Measurements from ENCODE around the gene L3MBTL4.

Gene L3MBTL4

DNA sequence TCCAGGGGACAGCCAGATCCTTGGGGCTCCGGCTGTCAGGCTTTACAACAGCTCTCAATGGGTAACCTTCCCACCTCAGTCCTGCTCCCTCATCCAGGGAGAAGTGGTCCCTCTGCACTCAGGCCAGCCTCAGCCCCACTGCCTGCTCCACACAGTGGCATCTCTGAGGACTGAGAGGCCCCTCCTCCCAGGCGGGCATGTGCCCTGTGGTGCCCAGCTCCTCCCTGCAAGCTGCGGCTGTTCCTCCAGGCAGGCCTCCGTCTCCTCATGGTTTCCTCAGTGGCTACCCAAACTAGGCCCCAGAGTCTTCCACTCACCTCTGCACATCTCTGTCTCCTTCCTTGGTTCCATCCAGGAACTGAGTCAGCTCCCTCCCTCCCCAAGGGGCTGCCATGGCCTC is 437.7 kb downstream of the L3MBTL4 start:
- TF ChIP-seq TEAD4 (IDR thresholded peaks at IDR 0.05) (no peak), EP300 (IDR thresholded peaks at IDR 0.05; ENCODE audit: borderline replicate concordance) (no peak), ZBTB7A (IDR thresholded peaks at IDR 0.05; ENCODE audit: low read depth) (no peak)

DNA sequence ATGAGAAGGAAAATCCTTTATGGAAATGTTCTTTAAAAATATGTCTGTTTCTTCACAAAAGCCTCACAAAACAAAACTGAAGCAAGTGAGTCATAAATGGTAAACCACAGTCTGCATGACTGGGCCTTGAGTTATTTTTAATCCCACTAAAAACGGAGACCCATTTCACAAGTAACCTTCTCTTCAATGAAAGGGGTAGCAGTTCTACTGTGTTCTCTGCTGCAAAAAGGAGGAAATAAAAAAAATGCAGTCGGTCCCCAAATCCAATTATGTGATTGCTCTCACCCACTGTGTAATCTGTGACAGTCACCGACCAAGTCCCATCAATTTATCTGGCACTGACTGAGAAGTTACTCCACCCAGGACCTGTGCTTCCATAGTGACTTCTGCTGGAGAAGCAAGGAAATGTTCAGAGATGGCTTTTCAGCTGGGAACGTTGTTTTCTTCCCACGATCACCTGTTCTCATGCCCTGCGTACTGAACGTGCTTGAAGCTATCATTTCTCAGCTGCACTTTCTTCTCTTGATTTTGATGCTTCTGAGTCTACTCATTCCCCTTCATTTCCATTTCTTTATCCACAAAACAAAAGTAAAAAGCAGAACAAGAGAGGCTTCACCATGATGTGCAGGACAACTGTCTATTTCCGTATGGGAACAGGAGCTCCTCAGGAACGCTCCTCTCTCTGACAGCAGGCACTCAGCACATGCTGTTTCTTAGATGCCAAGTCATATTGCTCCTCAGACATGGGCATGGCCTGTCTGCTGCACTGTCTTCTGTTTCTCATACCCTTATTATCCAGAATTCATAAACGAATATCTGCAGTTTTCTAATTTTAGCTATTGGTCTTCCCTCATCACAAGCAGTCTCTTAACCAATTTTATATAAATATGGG is 439.4 kb downstream of the L3MBTL4 start:
- no peak for TF ChIP-seq YY1 (IDR thresholded peaks at IDR 0.05; ENCODE audit: low read depth)
- TF ChIP-seq ZBTB7A (IDR thresholded peaks at IDR 0.05; ENCODE audit: low read depth): no peak
- no peak for TF ChIP-seq TCF12 (IDR thresholded peaks at IDR 0.05; ENCODE audit: low read depth)
- no peak for TF ChIP-seq EGR1 (IDR thresholded peaks at IDR 0.05)
- no peak for TF ChIP-seq NFIC (IDR thresholded peaks at IDR 0.05)
- TF ChIP-seq CEBPB (IDR thresholded peaks at IDR 0.05): no peak
- no peak for TF ChIP-seq EP300 (IDR thresholded peaks at IDR 0.05; ENCODE audit: borderline replicate concordance)
- TF ChIP-seq TEAD4 (IDR thresholded peaks at IDR 0.05): no peak
- TF ChIP-seq, protein P1, sequence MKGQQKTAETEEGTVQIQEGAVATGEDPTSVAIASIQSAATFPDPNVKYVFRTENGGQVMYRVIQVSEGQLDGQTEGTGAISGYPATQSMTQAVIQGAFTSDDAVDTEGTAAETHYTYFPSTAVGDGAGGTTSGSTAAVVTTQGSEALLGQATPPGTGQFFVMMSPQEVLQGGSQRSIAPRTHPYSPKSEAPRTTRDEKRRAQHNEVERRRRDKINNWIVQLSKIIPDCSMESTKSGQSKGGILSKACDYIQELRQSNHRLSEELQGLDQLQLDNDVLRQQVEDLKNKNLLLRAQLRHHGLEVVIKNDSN (IDR thresholded peaks at IDR 0.05): no peak
- TF ChIP-seq MAX (IDR thresholded peaks at IDR 0.05): no peak
- TF ChIP-seq FOXM1 (IDR thresholded peaks at IDR 0.05; ENCODE audit: borderline replicate concordance, low read depth): no peak
- TF ChIP-seq, protein P2, sequence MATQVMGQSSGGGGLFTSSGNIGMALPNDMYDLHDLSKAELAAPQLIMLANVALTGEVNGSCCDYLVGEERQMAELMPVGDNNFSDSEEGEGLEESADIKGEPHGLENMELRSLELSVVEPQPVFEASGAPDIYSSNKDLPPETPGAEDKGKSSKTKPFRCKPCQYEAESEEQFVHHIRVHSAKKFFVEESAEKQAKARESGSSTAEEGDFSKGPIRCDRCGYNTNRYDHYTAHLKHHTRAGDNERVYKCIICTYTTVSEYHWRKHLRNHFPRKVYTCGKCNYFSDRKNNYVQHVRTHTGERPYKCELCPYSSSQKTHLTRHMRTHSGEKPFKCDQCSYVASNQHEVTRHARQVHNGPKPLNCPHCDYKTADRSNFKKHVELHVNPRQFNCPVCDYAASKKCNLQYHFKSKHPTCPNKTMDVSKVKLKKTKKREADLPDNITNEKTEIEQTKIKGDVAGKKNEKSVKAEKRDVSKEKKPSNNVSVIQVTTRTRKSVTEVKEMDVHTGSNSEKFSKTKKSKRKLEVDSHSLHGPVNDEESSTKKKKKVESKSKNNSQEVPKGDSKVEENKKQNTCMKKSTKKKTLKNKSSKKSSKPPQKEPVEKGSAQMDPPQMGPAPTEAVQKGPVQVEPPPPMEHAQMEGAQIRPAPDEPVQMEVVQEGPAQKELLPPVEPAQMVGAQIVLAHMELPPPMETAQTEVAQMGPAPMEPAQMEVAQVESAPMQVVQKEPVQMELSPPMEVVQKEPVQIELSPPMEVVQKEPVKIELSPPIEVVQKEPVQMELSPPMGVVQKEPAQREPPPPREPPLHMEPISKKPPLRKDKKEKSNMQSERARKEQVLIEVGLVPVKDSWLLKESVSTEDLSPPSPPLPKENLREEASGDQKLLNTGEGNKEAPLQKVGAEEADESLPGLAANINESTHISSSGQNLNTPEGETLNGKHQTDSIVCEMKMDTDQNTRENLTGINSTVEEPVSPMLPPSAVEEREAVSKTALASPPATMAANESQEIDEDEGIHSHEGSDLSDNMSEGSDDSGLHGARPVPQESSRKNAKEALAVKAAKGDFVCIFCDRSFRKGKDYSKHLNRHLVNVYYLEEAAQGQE (IDR thresholded peaks at IDR 0.05; ENCODE audit: low read depth): no peak
- TF ChIP-seq TAF1 (IDR thresholded peaks at IDR 0.05; ENCODE audit: low read depth): no peak
- TF ChIP-seq CREB1 (IDR thresholded peaks at IDR 0.05; ENCODE audit: low read depth): no peak
- no peak for TF ChIP-seq RAD21 (IDR thresholded peaks at IDR 0.05; ENCODE audit: low read depth)

GRCh38 chr18:5974696-5975095 is 440.0 kb downstream of the L3MBTL4 start:
- no peak for TF ChIP-seq NFIC (IDR thresholded peaks at IDR 0.05)
- no peak for TF ChIP-seq TCF12 (IDR thresholded peaks at IDR 0.05; ENCODE audit: low read depth)
- no peak for TF ChIP-seq CREB1 (IDR thresholded peaks at IDR 0.05; ENCODE audit: low read depth)
- TF ChIP-seq, protein P2 (IDR thresholded peaks at IDR 0.05; ENCODE audit: low read depth): no peak
- TF ChIP-seq MAX (IDR thresholded peaks at IDR 0.05): no peak
- TF ChIP-seq TEAD4 (IDR thresholded peaks at IDR 0.05): no peak
- no peak for TF ChIP-seq EP300 (IDR thresholded peaks at IDR 0.05; ENCODE audit: borderline replicate concordance)
- no peak for TF ChIP-seq EGR1 (IDR thresholded peaks at IDR 0.05)
- TF ChIP-seq ZBTB7A (IDR thresholded peaks at IDR 0.05; ENCODE audit: low read depth): no peak
- TF ChIP-seq FOXM1 (IDR thresholded peaks at IDR 0.05; ENCODE audit: borderline replicate concordance, low read depth): no peak
- no peak for TF ChIP-seq RAD21 (IDR thresholded peaks at IDR 0.05; ENCODE audit: low read depth)
- TF ChIP-seq, protein P1 (IDR thresholded peaks at IDR 0.05): no peak
- TF ChIP-seq YY1 (IDR thresholded peaks at IDR 0.05; ENCODE audit: low read depth): no peak
- no peak for TF ChIP-seq CEBPB (IDR thresholded peaks at IDR 0.05)

DNA sequence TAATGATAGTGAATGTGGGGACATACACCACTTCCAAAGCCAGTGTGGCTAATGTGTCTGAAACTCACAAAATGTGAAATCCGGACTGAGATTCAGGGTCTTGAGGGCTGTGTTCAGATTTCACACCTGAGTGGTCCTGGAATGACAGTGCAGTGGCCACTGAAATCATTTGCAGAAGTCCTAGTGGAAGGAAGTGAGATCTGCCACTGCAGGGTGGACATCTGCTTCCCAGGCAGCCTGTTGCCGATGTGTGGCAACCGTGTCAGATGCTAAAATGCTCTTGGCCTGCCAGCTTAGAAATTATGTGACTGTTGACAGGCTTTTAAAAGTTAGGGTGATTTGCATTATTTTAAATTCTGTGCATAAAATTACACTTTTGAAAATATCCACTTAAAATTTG is 441.6 kb downstream of the L3MBTL4 start:
- no peak for TF ChIP-seq CREB1 (IDR thresholded peaks at IDR 0.05; ENCODE audit: low read depth)
- no peak for TF ChIP-seq TEAD4 (IDR thresholded peaks at IDR 0.05)
- TF ChIP-seq YY1 (IDR thresholded peaks at IDR 0.05; ENCODE audit: low read depth): no peak
- TF ChIP-seq EP300 (IDR thresholded peaks at IDR 0.05; ENCODE audit: borderline replicate concordance): no peak
- no peak for TF ChIP-seq CEBPB (IDR thresholded peaks at IDR 0.05)
- TF ChIP-seq NFIC (IDR thresholded peaks at IDR 0.05): no peak
- no peak for TF ChIP-seq MAX (IDR thresholded peaks at IDR 0.05)
- TF ChIP-seq TCF12 (IDR thresholded peaks at IDR 0.05; ENCODE audit: low read depth): no peak
- TF ChIP-seq, protein P1 (IDR thresholded peaks at IDR 0.05): no peak
- no peak for TF ChIP-seq RAD21 (IDR thresholded peaks at IDR 0.05; ENCODE audit: low read depth)
- no peak for TF ChIP-seq EGR1 (IDR thresholded peaks at IDR 0.05)
- TF ChIP-seq ZBTB7A (IDR thresholded peaks at IDR 0.05; ENCODE audit: low read depth): no peak
- TF ChIP-seq, protein P2 (IDR thresholded peaks at IDR 0.05; ENCODE audit: low read depth): no peak
- TF ChIP-seq FOXM1 (IDR thresholded peaks at IDR 0.05; ENCODE audit: borderline replicate concordance, low read depth): no peak
- no peak for TF ChIP-seq TAF1 (IDR thresholded peaks at IDR 0.05; ENCODE audit: low read depth)
